GM12878 (cell line): ENCODE results near the gene PSMB5. TPM values are rescaled to one million over a fixed set of nuclear protein-coding genes. Genes with fewer than 3 reads are reported as not detected.

Source experiments
- ATAC-seq: fragments of 200-7000 bp; cut with Tn5 transposase; 3 replicates; pipeline ENCODE4 v1.9.1; 2020; ENCODE audit warnings: mild to moderate bottlenecking, moderate library complexity
- BruUV-seq: library from RNA; stranded (reverse); fragments of 400-500 nt; replicated peaks from 2 replicates; lab custom pipeline; 2021; lab: Mats Ljungman, UMichigan
- CTCF ChIA-PET: fragments of 300-600 bp; sonication (Branson Sonifier 250); formaldehyde crosslinking; extraction: SDS; loops from one replicate; lab custom pipeline; 2021; ENCODE audit warnings: inconsistent platforms; lab: Yijun Ruan, JAX
- POLR2A ChIA-PET: fragments of 350-600 bp; formaldehyde crosslinking; extraction: SDS; loops from one replicate; lab custom pipeline; 2021; ENCODE audit warnings: inconsistent platforms; lab: Charles Lee
- RAD21 ChIA-PET: fragments of 300-600 bp; sonication (Branson Sonifier 250); formaldehyde crosslinking; loops from one replicate; lab custom pipeline; 2023; ENCODE audit warnings: antibody characterized with exemption; ENCODE audit not compliant: unreplicated experiment; lab: Charles Lee
- SMC1A ChIA-PET: fragments of 300-600 bp; sonication (Branson Sonifier 250); formaldehyde crosslinking; loops from one replicate; lab custom pipeline; 2023; ENCODE audit not compliant: unreplicated experiment, uncharacterized antibody; lab: Charles Lee
- DNase-seq: peaks from one replicate; pipeline ENCODE4 v3.0.0-alpha.2; 2011; ENCODE audit warnings: low read depth, low spot score
- FAIRE-seq: peaks from 3 replicates; lab custom pipeline; 2011; peaks lifted over from hg19 to GRCh38; lab: Jason Lieb, UNC
- H2AFZ ChIP-seq: 2 replicates; pipeline ENCODE4 v1.6.0; 2011; ENCODE audit warnings: low read depth, low read length, control low read depth; ENCODE audit not compliant: control insufficient read depth
- H3K27ac ChIP-seq: 2 replicates; pipeline ENCODE4 v1.5.1; 2011; ENCODE audit warnings: control low read depth; ENCODE audit not compliant: control insufficient read depth, insufficient read depth
- H3K27me3 ChIP-seq, 2 experiments: replicated peaks in 1 of 2; 2 replicates each; pipeline versions ENCODE4 v1.6.0 to v1.6.1; 2011; ENCODE audit warnings: low read length in 1 of 2; ENCODE audit not compliant: control insufficient read depth in 2 of 2, insufficient read depth in 2 of 2
- H3K36me3 ChIP-seq, 2 experiments: 2 replicates each; pipeline ENCODE4 v1.5.1; 2011; ENCODE audit warnings: low read length in 1 of 2; ENCODE audit not compliant: control insufficient read depth in 2 of 2, insufficient read depth in 2 of 2
- H3K4me1 ChIP-seq: 2 replicates; pipeline ENCODE4 v1.6.1; 2011; ENCODE audit warnings: mild to moderate bottlenecking, low read length, moderate library complexity, mixed read lengths; ENCODE audit not compliant: control insufficient read depth, insufficient read depth
- H3K4me2 ChIP-seq: 2 replicates; pipeline ENCODE4 v1.6.0; 2011; ENCODE audit warnings: control low read depth; ENCODE audit not compliant: control insufficient read depth, insufficient read depth
- H3K4me3 ChIP-seq: fragments of 200-600 bp; sonication (generic); 2 replicates; pipeline ENCODE4 v1.5.1; 2016
- H3K79me2 ChIP-seq: 2 replicates; pipeline ENCODE4 v1.6.0; 2011; ENCODE audit warnings: low read length; ENCODE audit not compliant: control insufficient read depth, insufficient read depth
- H3K9ac ChIP-seq: 2 replicates; pipeline ENCODE4 v1.8.0; 2011; ENCODE audit warnings: low read length, control low read depth, mixed read lengths; ENCODE audit not compliant: control insufficient read depth, insufficient read depth
- H3K9me3 ChIP-seq: replicated peaks from 3 replicates; pipeline ENCODE4 v1.5.1; 2011; ENCODE audit warnings: mild to moderate bottlenecking, low read length; ENCODE audit not compliant: control insufficient read depth, insufficient read depth
- H4K20me1 ChIP-seq: 2 replicates; pipeline ENCODE4 v1.6.0; 2011; ENCODE audit not compliant: control insufficient read depth, insufficient read depth
- ASH2L ChIP-seq: fragments of 300-600, 200-600 bp; sonication (generic); IDR thresholded peaks from 2 replicates; pipeline ENCODE4 v1.6.1; 2017; ENCODE audit warnings: low read depth, mild to moderate bottlenecking, borderline replicate concordance
- ATF2 ChIP-seq: IDR thresholded peaks from 2 replicates; pipeline ENCODE4 v1.6.1; 2012; ENCODE audit warnings: low read length, inconsistent platforms
- ATF3 ChIP-seq: IDR thresholded peaks from 2 replicates; pipeline ENCODE4 v1.6.1; 2011; ENCODE audit warnings: low read depth, mild to moderate bottlenecking, low read length, moderate library complexity, borderline replicate concordance; ENCODE audit errors: extremely low read depth
- BHLHE40 ChIP-seq, 2 experiments: fragments of 450-650 bp in 1 of 2; IDR thresholded peaks; 2 replicates each; pipeline ENCODE4 v1.6.1; 2011 to 2017; ENCODE audit warnings: low read depth in 2 of 2, borderline replicate concordance in 1 of 2, improper control_type of control experiment in 1 of 2, low read length in 1 of 2, mild to moderate bottlenecking in 1 of 2
- BMI1 ChIP-seq: fragments of 450-650 bp; IDR thresholded peaks from 2 replicates; pipeline ENCODE4 v1.6.1; 2016; ENCODE audit warnings: mild to moderate bottlenecking, moderate library complexity, borderline replicate concordance
- CBFB ChIP-seq: IDR thresholded peaks from 2 replicates; pipeline ENCODE4 v1.6.1; 2016; ENCODE audit warnings: antibody characterized with exemption, low read depth
- CHD1 ChIP-seq: IDR thresholded peaks from 2 replicates; pipeline ENCODE4 v1.6.1; 2012; ENCODE audit warnings: low read depth, low read length, improper control_type of control experiment
- EED ChIP-seq: sonication (generic); IDR thresholded peaks from 2 replicates; pipeline ENCODE4 v1.6.1; 2016; ENCODE audit warnings: antibody characterized with exemption, low read depth
- FOXK2 ChIP-seq: fragments of 450-650 bp; IDR thresholded peaks from 2 replicates; pipeline ENCODE4 v1.6.1; 2017; ENCODE audit warnings: mild to moderate bottlenecking, moderate library complexity
- MEF2B ChIP-seq: fragments of 450-650 bp; IDR thresholded peaks from 2 replicates; pipeline ENCODE4 v1.6.1; 2018; ENCODE audit warnings: mild to moderate bottlenecking, moderate library complexity; ENCODE audit not compliant: partially characterized antibody, poor library complexity, severe bottlenecking
- MTA3 ChIP-seq: IDR thresholded peaks from 2 replicates; pipeline ENCODE4 v1.6.1; 2012; ENCODE audit warnings: low read length, inconsistent platforms, borderline replicate concordance
- SP1 ChIP-seq: IDR thresholded peaks from one replicate; pipeline ENCODE4 v1.6.1; 2011; ENCODE audit warnings: low read depth, low read length
- SUPT20H ChIP-seq: IDR thresholded peaks from 2 replicates; pipeline ENCODE4 v1.6.1; 2011; ENCODE audit warnings: low read depth, mild to moderate bottlenecking, low read length, moderate library complexity, borderline replicate concordance; ENCODE audit not compliant: control insufficient read depth
- TARDBP ChIP-seq: IDR thresholded peaks from 2 replicates; pipeline ENCODE4 v1.6.1; 2016; ENCODE audit warnings: borderline replicate concordance
- TBL1XR1 ChIP-seq: IDR thresholded peaks from 2 replicates; pipeline ENCODE4 v1.6.1; 2012; ENCODE audit warnings: low read depth, low read length, improper control_type of control experiment
- ZNF592 ChIP-seq: fragments of 450-650 bp; IDR thresholded peaks from 2 replicates; pipeline ENCODE4 v1.6.1; 2017; ENCODE audit warnings: mild to moderate bottlenecking, moderate library complexity
- ZZZ3 ChIP-seq: IDR thresholded peaks from 2 replicates; pipeline ENCODE4 v1.6.1; 2011; ENCODE audit warnings: low read depth; ENCODE audit not compliant: control insufficient read depth, insufficient read length
- WGBS: methylation state at CpG from one replicate; pipeline ENCODE4 v1.1.6; 2016; ENCODE audit warnings: low lambda C conversion rate; ENCODE audit not compliant: insufficient replicate concordance, insufficient coverage; ENCODE audit errors: missing lambda C conversion rate; 5-methylcytosine and 5-hydroxymethylcytosine counted together
- in situ Hi-C: fragments of 300-500 bp; cut with MboI; formaldehyde crosslinking; loops from 9 replicates; pipeline ENCODE4 v1.14.3; 2018; ENCODE audit warnings: mixed read lengths
- intact Hi-C: fragments of 100-400 bp; cut with micrococcal nuclease; formaldehyde crosslinking; loops from one replicate; pipeline ENCODE4 v1.14.2; 2022; ENCODE audit not compliant: unreplicated experiment
- polyA plus RNA-seq, 11 experiments: library from polyadenylated mRNA; depleted of rRNA in 4 of 11; unstranded in 6 of 11; stranded (reverse) in 5 of 11; fragments of >200 nt; fragmentation: Nextera tagmentation in 4 of 11; fragmentation: Illumina TruSeq in 1 of 11; extraction: Ambion mirVana in 4 of 11; extraction: Trizol in 1 of 11; gene quantifications; 1 replicate in 1 of 11; 2 replicates in 10 of 11; pipeline versions ENCODE4 v1.2.1 to v1.2.3, GENCODE V29; 2011 to 2016; ENCODE audit warnings: inconsistent platforms in 2 of 11, missing spikeins in 2 of 11, low read depth in 1 of 11
- total RNA-seq, 4 experiments: library from RNA; depleted of rRNA in 3 of 4; stranded (reverse); fragments of >200 nt in 3 of 4; fragmentation: Illumina TruSeq in 1 of 4; extraction: Trizol in 1 of 4; gene quantifications; 2 replicates each; pipeline versions ENCODE4 v1.2.1 to v1.2.3, GENCODE V29; 2013 to 2021

PSMB5 gene
- total and polyA plus RNA-seq, 10 of the 15 experiments (the other 5 are each of a cell fraction or from before 2014, with no cell fraction given), result 84.5 to 802 (median 144) TPM

GRCh38 chr14:23040100-23040499 lies 5.4 kb upstream of the PSMB5 start:
- Histone ChIP-seq H3K79me2 (no peaks in the 10 kb centered on the region), H3K9ac (no peak overlapping the region), H3K4me2 (no peak overlapping the region), H3K27me3 (no peaks in the 10 kb centered on the region; a peak in 2 of 4 replicates), H4K20me1 (no peaks in the 10 kb centered on the region), H3K9me3 (no peaks in the 10 kb centered on the region), H3K36me3 (no peaks in the 10 kb centered on the region), H2AFZ (no peak overlapping the region), H3K4me3 (no peak overlapping the region), H3K27ac (no peak overlapping the region), H3K4me1 (no peaks in the 10 kb centered on the region)
- CTCF ChIA-PET, result interaction anchor here (0.6 to 3.2 kb wide), 8 partner anchors 12 to 76 kb away, joined by 3 to 14 read pairs (median 4); no protein-coding TSS in a partner anchor
- DNase-seq (no peak), FAIRE-seq (no peak), ATAC-seq (no peak)
- in situ Hi-C loops (no loop called here), intact Hi-C loops (no loop called here)
- SMC1A ChIA-PET, result interaction anchor here (0.6 to 2.0 kb wide), 4 partner anchors 16 to 47 kb away, joined by 3 to 5 read pairs (median 4); no protein-coding TSS in a partner anchor
- 45% methylated on average over 4 of the region's 4 CpGs for WGBS
- TF ChIP-seq ATF3, result no peak
- TF ChIP-seq BMI1, result no peak
- no peak for TF ChIP-seq CBFB
- TF ChIP-seq FOXK2, result no peak
- TF ChIP-seq SUPT20H, result no peak
- TF ChIP-seq TBL1XR1, result no peak
- TF ChIP-seq MEF2B, result no peak
- no peak for TF ChIP-seq SP1
- no peak for TF ChIP-seq ZZZ3
- TF ChIP-seq ATF2, result no peak
- TF ChIP-seq TARDBP, result no peak
- TF ChIP-seq ZNF592, result no peak
- no peak for TF ChIP-seq MTA3
- no peak for TF ChIP-seq BHLHE40 (IDR thresholded peaks at IDR 0.05; ENCODE audit: borderline replicate concordance in 1 of 2, low read depth in 2 of 2, low read length in 1 of 2)
- no peak for TF ChIP-seq EED
- no peak for TF ChIP-seq ASH2L
- no peak for TF ChIP-seq CHD1
- POLR2A ChIA-PET, result interaction anchor here (1.2 kb wide), 1 partner anchor 13 kb away, joined by 6 read pairs; no protein-coding TSS in a partner anchor
- no TSS peak for BruUV-seq
- RAD21 ChIA-PET, result interaction anchor here (1.4 kb wide), 1 partner anchor 15 kb away, joined by 3 read pairs; no protein-coding TSS in a partner anchor
